Mesenchymal stem cell (in vitro differentiated cells and primary cell): ENCODE data around the gene PXDN.

Source experiments
- DNase-seq: peaks from one replicate; pipeline ENCODE4 v3.0.0-alpha.2; 2013
- H2AFZ ChIP-seq: one replicate; pipeline ENCODE4 v1.6.1; 2013; ENCODE audit warnings: low read depth, mild to moderate bottlenecking, control low read depth, inconsistent platforms, low read length, moderate library complexity
- H2AK5ac ChIP-seq: 2 replicates; pipeline ENCODE4 v1.6.1; 2013; ENCODE audit warnings: low read length, moderate library complexity, mild to moderate bottlenecking, inconsistent platforms; ENCODE audit not compliant: severe bottlenecking
- H2BK120ac ChIP-seq: one replicate; pipeline ENCODE4 v1.6.1; 2013; ENCODE audit warnings: low read depth, mild to moderate bottlenecking, inconsistent platforms, low read length, moderate library complexity
- H2BK12ac ChIP-seq, 2 experiments: one replicate each; pipeline ENCODE4 v1.6.1; 2013; ENCODE audit warnings: inconsistent platforms in 2 of 2, low read length in 2 of 2, mild to moderate bottlenecking in 2 of 2, moderate library complexity in 2 of 2, control low read depth in 1 of 2
- H2BK15ac ChIP-seq: one replicate; pipeline ENCODE4 v1.6.1; 2013; ENCODE audit warnings: mild to moderate bottlenecking, low read depth, inconsistent platforms; ENCODE audit not compliant: poor library complexity, severe bottlenecking
- H2BK5ac ChIP-seq: 2 replicates; pipeline ENCODE4 v1.6.1; 2013; ENCODE audit warnings: low read depth, mild to moderate bottlenecking, low read length, control low read depth, inconsistent platforms; ENCODE audit not compliant: poor library complexity, severe bottlenecking
- H3K14ac ChIP-seq, 2 experiments: one replicate each; pipeline ENCODE4 v1.6.1; 2013; ENCODE audit warnings: inconsistent platforms in 2 of 2, low read length in 2 of 2, control low read depth in 1 of 2, mild to moderate bottlenecking in 1 of 2, moderate library complexity in 1 of 2
- H3K18ac ChIP-seq, 2 experiments: one replicate each; pipeline ENCODE4 v1.6.1; 2013; ENCODE audit warnings: inconsistent platforms in 2 of 2, low read length in 2 of 2, control low read depth in 1 of 2, low read depth in 1 of 2, mild to moderate bottlenecking in 1 of 2
- H3K23ac ChIP-seq, 2 experiments: one replicate each; pipeline ENCODE4 v1.6.1; 2013; ENCODE audit warnings: inconsistent platforms in 2 of 2, low read length in 2 of 2, mild to moderate bottlenecking in 2 of 2, moderate library complexity in 2 of 2, control low read depth in 1 of 2
- H3K27ac ChIP-seq: 2 replicates; pipeline ENCODE4 v1.5.1; 2013; ENCODE audit warnings: mild to moderate bottlenecking, moderate library complexity, low read length, control low read depth, inconsistent platforms; ENCODE audit not compliant: poor library complexity, severe bottlenecking
- H3K27me3 ChIP-seq, 2 experiments: 2 replicates each; pipeline versions ENCODE4 v1.6.1 to v1.7.0; 2013; ENCODE audit warnings: low read length in 2 of 2, mild to moderate bottlenecking in 2 of 2, moderate library complexity in 2 of 2, control low read depth in 1 of 2, inconsistent platforms in 1 of 2; ENCODE audit not compliant: control insufficient read depth in 1 of 2, insufficient read depth in 1 of 2
- H3K36me3 ChIP-seq, 2 experiments: 2 replicates each; pipeline versions ENCODE4 v1.6.1 to v1.7.0; 2013; ENCODE audit warnings: low read length in 2 of 2, control low read depth in 1 of 2, inconsistent platforms in 1 of 2, low read depth in 1 of 2, mild to moderate bottlenecking in 1 of 2; ENCODE audit not compliant: insufficient read depth in 2 of 2, control insufficient read depth in 1 of 2
- H3K4ac ChIP-seq, 2 experiments: one replicate each; pipeline ENCODE4 v1.6.1; 2013; ENCODE audit warnings: inconsistent platforms in 2 of 2, low read length in 2 of 2, mild to moderate bottlenecking in 2 of 2, moderate library complexity in 2 of 2, control low read depth in 1 of 2, low read depth in 1 of 2
- H3K4me1 ChIP-seq: 2 replicates; pipeline ENCODE4 v1.6.1; 2013; ENCODE audit warnings: low read depth, low read length, control low read depth; ENCODE audit not compliant: control insufficient read depth, insufficient read depth
- H3K4me2 ChIP-seq: 2 replicates; pipeline ENCODE4 v1.6.1; 2013; ENCODE audit warnings: low read length, mild to moderate bottlenecking, inconsistent platforms; ENCODE audit not compliant: poor library complexity, severe bottlenecking
- H3K4me3 ChIP-seq, 2 experiments: 2 replicates each; pipeline versions ENCODE4 v1.5.1 to v1.7.0; 2013; ENCODE audit warnings: low read length in 2 of 2, mild to moderate bottlenecking in 2 of 2, control low read depth in 1 of 2, low read depth in 1 of 2; ENCODE audit not compliant: insufficient read depth in 1 of 2
- H3K79me1 ChIP-seq: replicated peaks from 2 replicates; pipeline ENCODE4 v1.6.1; 2013; ENCODE audit warnings: mild to moderate bottlenecking, control low read depth, low read length, inconsistent platforms; ENCODE audit not compliant: poor library complexity, severe bottlenecking
- H3K9ac ChIP-seq: 2 replicates; pipeline ENCODE4 v1.7.0; 2013; ENCODE audit warnings: mild to moderate bottlenecking, low read length, moderate library complexity
- H3K9me3 ChIP-seq: 2 replicates; pipeline ENCODE4 v1.7.0; 2013; ENCODE audit warnings: mild to moderate bottlenecking, low read length; ENCODE audit not compliant: control insufficient read depth
- H4K8ac ChIP-seq: one replicate; pipeline ENCODE4 v1.6.1; 2013; ENCODE audit warnings: inconsistent platforms, mild to moderate bottlenecking, low read length, moderate library complexity
- H4K91ac ChIP-seq: one replicate; pipeline ENCODE4 v1.6.1; 2013; ENCODE audit warnings: mild to moderate bottlenecking, low read length, inconsistent platforms
- WGBS: methylation state at CpG from one replicate; pipeline ENCODE4 v1.1.7; 2013; ENCODE audit warnings: mixed read lengths; 5-methylcytosine and 5-hydroxymethylcytosine counted together

PXDN gene

DNA sequence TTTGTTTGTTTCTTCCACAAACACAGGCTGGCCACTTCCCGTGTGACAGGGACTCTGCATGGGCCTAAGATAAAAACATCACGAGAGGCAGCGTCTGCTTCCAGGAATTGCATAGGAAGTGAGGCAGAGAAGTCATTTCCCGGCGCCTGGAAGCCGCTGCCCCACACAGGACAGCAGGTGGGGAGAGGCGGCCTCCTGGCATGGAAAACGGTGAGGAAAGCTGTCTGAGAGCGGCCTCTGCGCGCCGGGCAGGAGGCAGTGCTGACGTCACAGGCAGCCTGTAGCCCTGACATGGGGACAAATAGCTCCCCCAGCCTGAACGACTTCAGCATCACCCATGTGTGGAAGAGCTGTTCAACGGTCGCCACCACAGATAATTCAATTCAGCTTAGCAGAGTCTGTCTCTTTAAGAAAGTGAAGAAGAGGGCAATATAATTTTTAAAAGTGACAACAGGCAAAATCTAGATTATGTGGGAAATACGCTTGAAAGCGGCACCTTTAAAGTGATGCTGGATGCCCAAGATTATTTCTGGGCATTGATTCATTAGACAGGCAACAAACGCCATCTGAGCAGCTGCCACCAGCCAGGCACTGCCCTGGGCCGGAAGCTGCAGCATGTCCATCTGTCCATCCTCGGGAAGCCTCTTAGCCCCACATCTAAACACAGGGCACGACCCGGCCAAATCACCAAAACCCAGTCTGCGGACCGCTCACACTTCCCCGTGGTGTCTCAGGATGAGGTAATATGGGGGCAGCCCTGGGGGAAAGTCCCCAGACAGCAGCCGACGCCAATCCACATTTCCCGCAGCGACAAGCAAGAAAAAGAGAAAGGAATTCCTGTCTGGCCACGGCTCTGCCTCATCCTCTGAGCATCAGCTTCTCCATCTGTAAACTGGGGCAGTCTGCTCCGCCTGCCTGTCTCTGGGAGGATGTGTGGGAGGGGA lies 138.9 kb downstream of the PXDN start:
- peak overlapping the region; percentile 30 for H2BK120ac ChIP-seq
- no peak overlapping the region for H3K23ac ChIP-seq
- peak overlapping the region; percentile 69 for H4K8ac ChIP-seq
- peak overlapping the region; percentile 60 to 86 for H3K18ac ChIP-seq
- H2BK5ac ChIP-seq, result no peak overlapping the region
- H2AFZ ChIP-seq, result peak overlapping the region; percentile 11
- no peaks in the 10 kb centered on the region for H3K9me3 ChIP-seq
- peak overlapping the region in 1 of 2 experiments; percentile 53 for H3K4me3 ChIP-seq
- peak overlapping the region; percentile 22 for H3K27ac ChIP-seq
- H3K4me1 ChIP-seq, result peaks cover 39% of the 10 kb centered on the region
- H2AK5ac ChIP-seq, result peak overlapping the region; percentile 54
- peak overlapping the region; percentile 50 to 70 for H2BK12ac ChIP-seq
- peak; percentile 94 for DNase-seq
- peak overlapping the region; percentile 55 for H2BK15ac ChIP-seq
- H3K36me3 ChIP-seq, result peaks cover 0 to 12% of the 10 kb centered on the region in 2 experiments
- peak overlapping the region; percentile 32 for H3K4me2 ChIP-seq
- H3K14ac ChIP-seq, result no peak overlapping the region
- peak overlapping the region; percentile 44 for H3K9ac ChIP-seq
- H3K27me3 ChIP-seq, result peaks cover 0 to 20% of the 10 kb centered on the region in 2 experiments
- WGBS, result 16% methylated on average over 29 of the region's 32 CpGs
- H3K79me1 ChIP-seq, result peaks cover 3% of the 10 kb centered on the region
- H4K91ac ChIP-seq, result peak overlapping the region; percentile 73
- peak overlapping the region in 1 of 2 experiments; percentile 69 for H3K4ac ChIP-seq

GRCh38 chr2:1603521-1603920 lies 140.8 kb downstream of the PXDN start:
- no peak for DNase-seq
- Histone ChIP-seq H3K18ac (peak overlapping the region in 1 of 2 experiments; percentile 51), H3K4me2 (no peak overlapping the region), H3K14ac (no peak overlapping the region), H3K4me1 (peaks cover 44% of the 10 kb centered on the region), H3K4me3 (no peak overlapping the region), H3K9me3 (no peaks in the 10 kb centered on the region), H2BK5ac (no peak overlapping the region), H3K27me3 (peaks cover 0 to 35% of the 10 kb centered on the region in 2 experiments), H3K9ac (no peak overlapping the region), H2BK15ac (peak overlapping the region; percentile 31), H4K91ac (no peak overlapping the region), H2BK12ac (peak overlapping the region; percentile 63 to 68), H3K36me3 (peaks cover 0 to 5% of the 10 kb centered on the region in 2 experiments), H3K23ac (no peak overlapping the region), H2AFZ (no peak overlapping the region), H2AK5ac (no peak overlapping the region), H3K27ac (no peak overlapping the region), H4K8ac (no peak overlapping the region), H3K79me1 (peaks cover 3% of the 10 kb centered on the region), H3K4ac (peak overlapping the region in 1 of 2 experiments; percentile 6), H2BK120ac (no peak overlapping the region)
- 95% methylated on average over 15 of the region's 15 CpGs for WGBS

DNA sequence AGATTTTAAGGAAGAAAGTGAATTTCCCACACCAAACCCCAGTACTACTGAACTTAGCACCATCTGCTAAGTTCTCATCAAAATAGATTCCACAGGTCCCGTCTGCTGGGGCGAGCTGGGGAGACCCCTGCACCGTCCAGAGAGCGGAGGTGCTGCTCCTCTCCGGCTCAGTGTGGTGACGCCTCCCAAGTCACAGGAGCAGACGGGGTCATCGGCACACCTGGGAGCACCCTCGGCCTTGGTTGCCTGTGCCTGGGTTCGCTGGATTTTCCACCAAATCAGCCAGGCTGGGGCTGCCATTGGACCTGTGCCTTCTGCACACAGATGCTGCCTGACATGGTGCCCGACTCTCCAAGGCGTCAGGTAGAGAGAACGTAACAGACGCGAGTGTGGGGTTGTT lies 141.3 kb downstream of the PXDN start:
- no peak overlapping the region for H4K91ac ChIP-seq
- no peaks in the 10 kb centered on the region for H3K9me3 ChIP-seq
- WGBS, result 96% methylated on average over 15 of the region's 15 CpGs

More for the DNA sequence above, 141.3 kb downstream of the PXDN start:
- peak overlapping the region in 1 of 2 experiments; percentile 51 for H2BK12ac ChIP-seq
- H3K27ac ChIP-seq, result no peak overlapping the region
- no peak overlapping the region for H3K23ac ChIP-seq
- no peak overlapping the region for H3K4ac ChIP-seq
- H2BK15ac ChIP-seq, result no peak overlapping the region
- no peak overlapping the region for H3K9ac ChIP-seq
- no peak overlapping the region for H2BK5ac ChIP-seq
- no peak for DNase-seq
- H3K4me1 ChIP-seq, result peaks cover 44% of the 10 kb centered on the region
- peaks cover 0 to 8% of the 10 kb centered on the region in 2 experiments for H3K36me3 ChIP-seq
- H2BK120ac ChIP-seq, result no peak overlapping the region
- H3K18ac ChIP-seq, result peak overlapping the region in 1 of 2 experiments; percentile 4
- H3K4me3 ChIP-seq, result no peak overlapping the region
- H3K4me2 ChIP-seq, result no peak overlapping the region
- H2AFZ ChIP-seq, result no peak overlapping the region
- H3K79me1 ChIP-seq, result peaks cover 3% of the 10 kb centered on the region
- H3K14ac ChIP-seq, result no peak overlapping the region
- H2AK5ac ChIP-seq, result no peak overlapping the region
- no peak overlapping the region for H4K8ac ChIP-seq
- peaks cover 0 to 39% of the 10 kb centered on the region in 2 experiments for H3K27me3 ChIP-seq
